HepG2 (cell line): ENCODE measurements around the gene MAP3K5. TPM values are rescaled to one million over a fixed set of nuclear protein-coding genes. Genes with fewer than 3 reads are reported as not detected.

ENCODE experiments used
- ATAC-seq: fragments of 200-7000 bp; cut with Tn5 transposase; 3 replicates; pipeline ENCODE4 v1.9.1; 2020; ENCODE audit warnings: mild to moderate bottlenecking, moderate library complexity
- BruUV-seq: library from RNA; stranded (reverse); fragments of 400-500 nt; replicated peaks from 2 replicates; lab custom pipeline; 2021; lab: Mats Ljungman, UMichigan
- CTCF ChIA-PET: fragments of 300-600 bp; formaldehyde crosslinking; extraction: SDS; loops from one replicate; lab custom pipeline; 2021; ENCODE audit warnings: low total read pairs, inconsistent platforms, low intra/inter-chr PET ratio; lab: Yijun Ruan, JAX
- POLR2A ChIA-PET: fragments of 350-600 bp; sonication (Branson Sonifier 250); formaldehyde crosslinking; loops from one replicate; lab custom pipeline; 2020; ENCODE audit warnings: antibody characterized with exemption, inconsistent platforms; lab: Yijun Ruan, JAX
- DNase-seq: peaks from one replicate; pipeline ENCODE4 v3.0.0-alpha.2; 2015; ENCODE audit warnings: low spot score
- FAIRE-seq: peaks from 3 replicates; lab custom pipeline; 2011; peaks lifted over from hg19 to GRCh38; lab: Jason Lieb, UNC
- H2AFZ ChIP-seq: one replicate; pipeline ENCODE4 v1.6.1; 2011; ENCODE audit warnings: low read length, inconsistent platforms
- H3K27ac ChIP-seq: fragments of 300-600 bp; 3 replicates; pipeline ENCODE4 v1.8.0; 2011; ENCODE audit warnings: mixed run types, mild to moderate bottlenecking, mixed read lengths, low read length, inconsistent platforms; ENCODE audit not compliant: insufficient read depth; ENCODE audit errors: extremely low read length
- H3K27me3 ChIP-seq, 2 experiments: fragments of 200-600 bp in 1 of 2; 2 replicates in 1 of 2; 3 replicates in 1 of 2; pipeline versions ENCODE4 v1.6.0 to v1.8.0; 2011; ENCODE audit warnings: low read length in 2 of 2, mild to moderate bottlenecking in 2 of 2, moderate library complexity in 2 of 2, inconsistent platforms in 1 of 2; ENCODE audit not compliant: insufficient read depth in 2 of 2, control insufficient read depth in 1 of 2
- H3K36me3 ChIP-seq, 2 experiments: fragments of 200-600 bp in 1 of 2; replicated peaks in 1 of 2; 2 replicates in 1 of 2; 3 replicates in 1 of 2; pipeline versions ENCODE4 v1.5.1 to v1.8.0; 2011; ENCODE audit warnings: low read length in 2 of 2, inconsistent platforms in 1 of 2; ENCODE audit not compliant: insufficient read depth in 2 of 2, control insufficient read depth in 1 of 2
- H3K4me1 ChIP-seq: 2 replicates; pipeline ENCODE4 v1.5.1; 2012; ENCODE audit warnings: low read length, inconsistent platforms; ENCODE audit not compliant: insufficient read depth
- H3K4me2 ChIP-seq: 2 replicates; pipeline ENCODE4 v1.6.0; 2011; ENCODE audit warnings: low read depth, low read length, inconsistent platforms
- H3K4me3 ChIP-seq, 3 experiments: fragments of 200-600 bp in 1 of 3; sonication (generic), shearing (Covaris generic) in 1 of 3; replicated peaks in 1 of 3; 2 replicates each; pipeline ENCODE4 v1.5.1; 2011 to 2016; ENCODE audit warnings: low read length in 3 of 3, inconsistent platforms in 2 of 3, low read depth in 2 of 3, mild to moderate bottlenecking in 2 of 3, control low read depth in 1 of 3, mixed read lengths in 1 of 3; ENCODE audit not compliant: insufficient read depth in 1 of 3
- H3K79me2 ChIP-seq: one replicate; pipeline ENCODE4 v1.6.1; 2011; ENCODE audit warnings: low read length, inconsistent platforms; ENCODE audit not compliant: insufficient read depth
- H3K9ac ChIP-seq: 2 replicates; pipeline ENCODE4 v1.6.0; 2011; ENCODE audit warnings: mild to moderate bottlenecking, low read depth, low read length, inconsistent platforms; ENCODE audit not compliant: insufficient read depth
- H3K9me3 ChIP-seq: 2 replicates; pipeline ENCODE4 v1.5.1; 2012; ENCODE audit warnings: mild to moderate bottlenecking, low read length
- H4K20me1 ChIP-seq: 2 replicates; pipeline ENCODE4 v1.6.0; 2011; ENCODE audit warnings: inconsistent platforms, mild to moderate bottlenecking, low read length, moderate library complexity; ENCODE audit not compliant: insufficient read depth
- KDM3A ChIP-seq: IDR thresholded peaks from 2 replicates; pipeline ENCODE4 v1.6.1; 2018; ENCODE audit warnings: low read depth, missing compliant biosample characterization
- KLF16 ChIP-seq, 2 experiments: sonication (generic) in 1 of 2; formaldehyde crosslinking in 1 of 2; IDR thresholded peaks; 2 replicates each; pipeline versions ENCODE4 v1.6.1 to v1.8.0; 2016 to 2023; ENCODE audit warnings: missing genetic modification reagents in 2 of 2, missing compliant biosample characterization in 1 of 2
- MAX ChIP-seq: IDR thresholded peaks from 2 replicates; pipeline ENCODE4 v1.6.1; 2012; ENCODE audit warnings: inconsistent platforms
- SOX6 ChIP-seq, 2 experiments: fragments of 450-650 bp in 1 of 2; sonication (generic) in 1 of 2; formaldehyde crosslinking in 1 of 2; IDR thresholded peaks; 2 replicates each; pipeline versions ENCODE4 v1.4.0 to v1.6.1; 2017 to 2020; ENCODE audit warnings: antibody characterized with exemption in 1 of 2, mild to moderate bottlenecking in 1 of 2, missing genetic modification reagents in 1 of 2
- ZFP36L1 ChIP-seq: sonication (generic); formaldehyde crosslinking; IDR thresholded peaks from 2 replicates; pipeline ENCODE4 v1.8.0; 2022; ENCODE audit warnings: mild to moderate bottlenecking, missing genetic modification reagents, moderate library complexity
- ZFP82 ChIP-seq: sonication (generic); formaldehyde crosslinking; IDR thresholded peaks from 2 replicates; pipeline ENCODE4 v1.5.1; 2020; ENCODE audit warnings: mild to moderate bottlenecking, missing genetic modification reagents, borderline replicate concordance
- ZFY ChIP-seq: sonication (generic); formaldehyde crosslinking; IDR thresholded peaks from 2 replicates; pipeline ENCODE4 v1.4.0; 2020; ENCODE audit warnings: missing genetic modification reagents
- ZNF496 ChIP-seq: sonication (generic); formaldehyde crosslinking; IDR thresholded peaks from 2 replicates; pipeline ENCODE4 v1.8.1; 2023; ENCODE audit warnings: mild to moderate bottlenecking, moderate library complexity, missing genetic modification reagents; ENCODE audit not compliant: insufficient replicate concordance
- ZNF776 ChIP-seq: sonication (generic); formaldehyde crosslinking; IDR thresholded peaks from 2 replicates; pipeline ENCODE4 v1.4.0; 2020; ENCODE audit warnings: mild to moderate bottlenecking, missing genetic modification reagents
- ZNF879 ChIP-seq: sonication (generic); formaldehyde crosslinking; IDR thresholded peaks from 2 replicates; pipeline ENCODE4 v1.8.1; 2023; ENCODE audit warnings: missing genetic modification reagents
- WGBS: methylation state at CpG from one replicate; pipeline ENCODE4 v1.1.6; 2017; ENCODE audit warnings: low lambda C conversion rate; 5-methylcytosine and 5-hydroxymethylcytosine counted together
- in situ Hi-C: cut with HindIII; loops from 2 replicates; pipeline ENCODE4 v1.10.0; 2017; ENCODE audit warnings: low pct_unique_long_range_greater_than_20kb; ENCODE audit not compliant: extremely low pct_ligation_motif_present
- intact Hi-C: fragments of 100-400 bp; cut with micrococcal nuclease; formaldehyde crosslinking; loops from one replicate; pipeline ENCODE4 v1.10.0; 2022; ENCODE audit not compliant: unreplicated experiment
- polyA plus RNA-seq, 8 experiments: library from polyadenylated mRNA; depleted of rRNA in 3 of 8; stranded (reverse) in 7 of 8; unstranded in 1 of 8; fragments of >200 nt; fragmentation: Illumina TruSeq in 4 of 8; extraction: Trizol in 4 of 8; gene quantifications; 2 replicates each; pipeline versions ENCODE4 v1.2.1 to v1.2.3, GENCODE V29; 2011 to 2016; ENCODE audit warnings: low read depth in 4 of 8, missing spikeins in 1 of 8, mixed read lengths in 1 of 8; ENCODE audit not compliant: insufficient read depth in 1 of 8
- total RNA-seq, 5 experiments: library from RNA; depleted of rRNA; stranded (reverse); fragments of >200 nt; fragmentation: Illumina TruSeq; extraction: Trizol; gene quantifications; 2 replicates each; pipeline ENCODE4 v1.2.3, GENCODE V29; 2016; ENCODE audit warnings: low read depth in 1 of 5
- TF ChIP-seq, protein P1 (sequence below): sonication (generic); formaldehyde crosslinking; IDR thresholded peaks from 2 replicates; pipeline ENCODE4 v1.8.1; 2023; ENCODE audit warnings: mild to moderate bottlenecking, missing genetic modification reagents, borderline replicate concordance
- TF ChIP-seq, protein P2 (sequence below): sonication (generic); formaldehyde crosslinking; IDR thresholded peaks from 2 replicates; pipeline ENCODE4 v1.4.0; 2020; ENCODE audit warnings: missing genetic modification reagents, borderline replicate concordance
- TF ChIP-seq, protein P3 (sequence below): sonication (generic); formaldehyde crosslinking; IDR thresholded peaks from 2 replicates; pipeline ENCODE4 v1.5.1; 2020; ENCODE audit warnings: missing genetic modification reagents, mild to moderate bottlenecking, borderline replicate concordance
- TF ChIP-seq, protein P4 (sequence below): sonication (generic); formaldehyde crosslinking; IDR thresholded peaks from 2 replicates; pipeline ENCODE4 v1.5.0; 2020; ENCODE audit warnings: mild to moderate bottlenecking, missing genetic modification reagents, borderline replicate concordance

The MAP3K5 gene
- total and polyA plus RNA-seq, 2 of the 13 experiments (the other 11 are each of a cell fraction or from before 2014, with no cell fraction given) = not detected

GRCh38 chr6:136737374-136737844 is 54.9 kb downstream of the MAP3K5 start:
- Histone ChIP-seq H3K4me3 (no peak overlapping the region), H3K9ac (no peak overlapping the region), H3K4me1 (no peaks in the 10 kb centered on the region), H4K20me1 (no peaks in the 10 kb centered on the region), H3K79me2 (no peaks in the 10 kb centered on the region), H3K27ac (no peak overlapping the region), H3K36me3 (no peaks in the 10 kb centered on the region), H3K4me2 (no peak overlapping the region), H2AFZ (no peak overlapping the region), H3K27me3 (no peaks in the 10 kb centered on the region), H3K9me3 (no peaks in the 10 kb centered on the region)
- no TSS peak for BruUV-seq
- 78% methylated on average over 5 of the region's 5 CpGs for WGBS
- no peak for ATAC-seq
- in situ Hi-C loops = no loop called here
- no peak for DNase-seq
- POLR2A ChIA-PET = no interaction called here
- FAIRE-seq = no peak
- intact Hi-C loops = no loop called here
- CTCF ChIA-PET = no interaction called here
- TF ChIP-seq SOX6 (IDR thresholded peaks at IDR 0.05) (no peak), SOX6 (CRISPR knock-in tag; IDR thresholded peaks at IDR 0.05) (no peak), ZFP36L1 (CRISPR knock-in tag) (no peak), ZNF879 (CRISPR knock-in tag) (no peak), ZNF776 (CRISPR knock-in tag) (no peak), KLF16 (CRISPR knock-in tag; IDR thresholded peaks at IDR 0.05) (no peak), ZNF496 (CRISPR knock-in tag) (no peak), ZFP82 (CRISPR knock-in tag) (no peak), ZFY (CRISPR knock-in tag) (no peak), KDM3A (CRISPR knock-in tag) (no peak), MAX (no peak)
- TF ChIP-seq, protein P1, sequence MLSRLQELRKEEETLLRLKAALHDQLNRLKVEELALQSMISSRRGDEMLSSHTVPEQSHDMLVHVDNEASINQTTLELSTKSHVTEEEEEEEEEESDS (CRISPR knock-in tag) = no peak
- TF ChIP-seq, protein P2, sequence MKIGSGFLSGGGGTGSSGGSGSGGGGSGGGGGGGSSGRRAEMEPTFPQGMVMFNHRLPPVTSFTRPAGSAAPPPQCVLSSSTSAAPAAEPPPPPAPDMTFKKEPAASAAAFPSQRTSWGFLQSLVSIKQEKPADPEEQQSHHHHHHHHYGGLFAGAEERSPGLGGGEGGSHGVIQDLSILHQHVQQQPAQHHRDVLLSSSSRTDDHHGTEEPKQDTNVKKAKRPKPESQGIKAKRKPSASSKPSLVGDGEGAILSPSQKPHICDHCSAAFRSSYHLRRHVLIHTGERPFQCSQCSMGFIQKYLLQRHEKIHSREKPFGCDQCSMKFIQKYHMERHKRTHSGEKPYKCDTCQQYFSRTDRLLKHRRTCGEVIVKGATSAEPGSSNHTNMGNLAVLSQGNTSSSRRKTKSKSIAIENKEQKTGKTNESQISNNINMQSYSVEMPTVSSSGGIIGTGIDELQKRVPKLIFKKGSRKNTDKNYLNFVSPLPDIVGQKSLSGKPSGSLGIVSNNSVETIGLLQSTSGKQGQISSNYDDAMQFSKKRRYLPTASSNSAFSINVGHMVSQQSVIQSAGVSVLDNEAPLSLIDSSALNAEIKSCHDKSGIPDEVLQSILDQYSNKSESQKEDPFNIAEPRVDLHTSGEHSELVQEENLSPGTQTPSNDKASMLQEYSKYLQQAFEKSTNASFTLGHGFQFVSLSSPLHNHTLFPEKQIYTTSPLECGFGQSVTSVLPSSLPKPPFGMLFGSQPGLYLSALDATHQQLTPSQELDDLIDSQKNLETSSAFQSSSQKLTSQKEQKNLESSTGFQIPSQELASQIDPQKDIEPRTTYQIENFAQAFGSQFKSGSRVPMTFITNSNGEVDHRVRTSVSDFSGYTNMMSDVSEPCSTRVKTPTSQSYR (CRISPR knock-in tag) = no peak
- TF ChIP-seq, protein P3, sequence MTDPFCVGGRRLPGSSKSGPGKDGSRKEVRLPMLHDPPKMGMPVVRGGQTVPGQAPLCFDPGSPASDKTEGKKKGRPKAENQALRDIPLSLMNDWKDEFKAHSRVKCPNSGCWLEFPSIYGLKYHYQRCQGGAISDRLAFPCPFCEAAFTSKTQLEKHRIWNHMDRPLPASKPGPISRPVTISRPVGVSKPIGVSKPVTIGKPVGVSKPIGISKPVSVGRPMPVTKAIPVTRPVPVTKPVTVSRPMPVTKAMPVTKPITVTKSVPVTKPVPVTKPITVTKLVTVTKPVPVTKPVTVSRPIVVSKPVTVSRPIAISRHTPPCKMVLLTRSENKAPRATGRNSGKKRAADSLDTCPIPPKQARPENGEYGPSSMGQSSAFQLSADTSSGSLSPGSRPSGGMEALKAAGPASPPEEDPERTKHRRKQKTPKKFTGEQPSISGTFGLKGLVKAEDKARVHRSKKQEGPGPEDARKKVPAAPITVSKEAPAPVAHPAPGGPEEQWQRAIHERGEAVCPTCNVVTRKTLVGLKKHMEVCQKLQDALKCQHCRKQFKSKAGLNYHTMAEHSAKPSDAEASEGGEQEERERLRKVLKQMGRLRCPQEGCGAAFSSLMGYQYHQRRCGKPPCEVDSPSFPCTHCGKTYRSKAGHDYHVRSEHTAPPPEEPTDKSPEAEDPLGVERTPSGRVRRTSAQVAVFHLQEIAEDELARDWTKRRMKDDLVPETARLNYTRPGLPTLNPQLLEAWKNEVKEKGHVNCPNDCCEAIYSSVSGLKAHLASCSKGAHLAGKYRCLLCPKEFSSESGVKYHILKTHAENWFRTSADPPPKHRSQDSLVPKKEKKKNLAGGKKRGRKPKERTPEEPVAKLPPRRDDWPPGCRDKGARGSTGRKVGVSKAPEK = no peak
- TF ChIP-seq, protein P4, sequence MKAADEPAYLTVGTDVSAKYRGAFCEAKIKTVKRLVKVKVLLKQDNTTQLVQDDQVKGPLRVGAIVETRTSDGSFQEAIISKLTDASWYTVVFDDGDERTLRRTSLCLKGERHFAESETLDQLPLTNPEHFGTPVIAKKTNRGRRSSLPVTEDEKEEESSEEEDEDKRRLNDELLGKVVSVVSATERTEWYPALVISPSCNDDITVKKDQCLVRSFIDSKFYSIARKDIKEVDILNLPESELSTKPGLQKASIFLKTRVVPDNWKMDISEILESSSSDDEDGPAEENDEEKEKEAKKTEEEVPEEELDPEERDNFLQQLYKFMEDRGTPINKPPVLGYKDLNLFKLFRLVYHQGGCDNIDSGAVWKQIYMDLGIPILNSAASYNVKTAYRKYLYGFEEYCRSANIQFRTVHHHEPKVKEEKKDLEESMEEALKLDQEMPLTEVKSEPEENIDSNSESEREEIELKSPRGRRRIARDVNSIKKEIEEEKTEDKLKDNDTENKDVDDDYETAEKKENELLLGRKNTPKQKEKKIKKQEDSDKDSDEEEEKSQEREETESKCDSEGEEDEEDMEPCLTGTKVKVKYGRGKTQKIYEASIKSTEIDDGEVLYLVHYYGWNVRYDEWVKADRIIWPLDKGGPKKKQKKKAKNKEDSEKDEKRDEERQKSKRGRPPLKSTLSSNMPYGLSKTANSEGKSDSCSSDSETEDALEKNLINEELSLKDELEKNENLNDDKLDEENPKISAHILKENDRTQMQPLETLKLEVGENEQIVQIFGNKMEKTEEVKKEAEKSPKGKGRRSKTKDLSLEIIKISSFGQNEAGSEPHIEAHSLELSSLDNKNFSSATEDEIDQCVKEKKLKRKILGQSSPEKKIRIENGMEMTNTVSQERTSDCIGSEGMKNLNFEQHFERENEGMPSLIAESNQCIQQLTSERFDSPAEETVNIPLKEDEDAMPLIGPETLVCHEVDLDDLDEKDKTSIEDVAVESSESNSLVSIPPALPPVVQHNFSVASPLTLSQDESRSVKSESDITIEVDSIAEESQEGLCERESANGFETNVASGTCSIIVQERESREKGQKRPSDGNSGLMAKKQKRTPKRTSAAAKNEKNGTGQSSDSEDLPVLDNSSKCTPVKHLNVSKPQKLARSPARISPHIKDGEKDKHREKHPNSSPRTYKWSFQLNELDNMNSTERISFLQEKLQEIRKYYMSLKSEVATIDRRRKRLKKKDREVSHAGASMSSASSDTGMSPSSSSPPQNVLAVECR (CRISPR knock-in tag) = no peak
